A673 (cell line): Measurements from ENCODE around the gene PRLR. TPM values are rescaled to one million over a fixed set of nuclear protein-coding genes. Genes with fewer than 3 reads are reported as not detected.
"Not testable (repeated sequence)": the region's sequence is repeated elsewhere in the genome, so short reads cannot be mapped to it uniquely, and the experiment has no call there.

Source experiments
- BruUV-seq: library from RNA; stranded (reverse); fragments of 400-500 nt; replicated peaks from 2 replicates; lab custom pipeline; 2021; lab: Mats Ljungman, UMichigan
- CTCF ChIA-PET: fragments of 300-600 bp; sonication (Branson Sonifier 250); formaldehyde crosslinking; loops from one replicate; lab custom pipeline; 2022; ENCODE audit warnings: antibody characterized with exemption; lab: Charles Lee
- POLR2A ChIA-PET: fragments of 300-600 bp; sonication (Branson Sonifier 250); formaldehyde crosslinking; loops from one replicate; lab custom pipeline; 2022; ENCODE audit warnings: antibody characterized with exemption; ENCODE audit not compliant: low non-redundant PET; lab: Charles Lee
- DNase-seq: peaks from one replicate; pipeline ENCODE4 v3.0.0-alpha.2; 2015; ENCODE audit warnings: low spot score
- H3K27ac ChIP-seq: fragments of 200-600 bp; sonication (generic); 2 replicates; pipeline ENCODE4 v1.5.1; 2016; ENCODE audit warnings: mixed run types, low read depth, mild to moderate bottlenecking, mixed read lengths, antibody characterized with exemption, low read length; ENCODE audit not compliant: poor library complexity, severe bottlenecking
- H3K27me3 ChIP-seq: fragments of 200-600 bp; sonication (generic); replicated peaks from 2 replicates; pipeline ENCODE4 v1.6.1; 2017; ENCODE audit warnings: mixed run types, low read depth, mild to moderate bottlenecking, mixed read lengths, antibody characterized with exemption, low read length; ENCODE audit not compliant: insufficient read depth, poor library complexity
- H3K36me3 ChIP-seq: fragments of 200-600 bp; sonication (generic); 2 replicates; pipeline ENCODE4 v1.6.1; 2016; ENCODE audit warnings: mixed run types, mild to moderate bottlenecking, mixed read lengths, antibody characterized with exemption, low read length; ENCODE audit not compliant: insufficient read depth, poor library complexity, severe bottlenecking
- H3K4me1 ChIP-seq: fragments of 200-600 bp; sonication (generic); 2 replicates; pipeline ENCODE4 v1.6.1; 2017; ENCODE audit warnings: mixed run types, mild to moderate bottlenecking, mixed read lengths, antibody characterized with exemption, low read length; ENCODE audit not compliant: insufficient read depth, poor library complexity, severe bottlenecking
- H3K4me3 ChIP-seq: fragments of 200-600 bp; sonication (generic); 2 replicates; pipeline ENCODE4 v1.5.1; 2016; ENCODE audit warnings: low read depth, mixed run types, mild to moderate bottlenecking, mixed read lengths, low read length; ENCODE audit not compliant: poor library complexity, severe bottlenecking
- H3K9me3 ChIP-seq: fragments of 200-600 bp; sonication (generic); 2 replicates; pipeline ENCODE4 v1.6.1; 2016; ENCODE audit warnings: mixed run types, low read depth, mild to moderate bottlenecking, mixed read lengths, antibody characterized with exemption, low read length; ENCODE audit not compliant: poor library complexity, severe bottlenecking
- CTCF ChIP-seq: fragments of 300-800, 200-600 bp; sonication (generic); conservative IDR thresholded peaks from 2 replicates; pipeline ENCODE4 v1.5.1; 2017; ENCODE audit warnings: low read depth, mild to moderate bottlenecking, antibody characterized with exemption, low read length, moderate library complexity, mixed read lengths
- EZH2 ChIP-seq: fragments of 200-600 bp; sonication (generic); IDR thresholded peaks from 2 replicates; pipeline ENCODE4 v1.6.1; 2017; ENCODE audit warnings: borderline replicate concordance, low read depth, mild to moderate bottlenecking, mixed read lengths, antibody characterized with exemption, low read length; ENCODE audit not compliant: poor library complexity, severe bottlenecking
- intact Hi-C: fragments of 100-400 bp; cut with micrococcal nuclease; formaldehyde crosslinking; loops from one replicate; pipeline ENCODE4 v1.10.0; 2022; ENCODE audit not compliant: unreplicated experiment
- total RNA-seq: library from RNA; stranded (reverse); gene quantifications from 2 replicates; pipeline ENCODE4 v1.2.3, GENCODE V29; 2021

Gene PRLR
- total RNA-seq, 1 experiment from 2014 or later = not detected

GRCh38 chr5:35192506-35192905 lies 37.8 kb downstream of the PRLR start:
- no TSS peak for BruUV-seq
- CTCF ChIA-PET = no interaction called here
- no peak for DNase-seq
- no peaks in the 10 kb centered on the region for H3K9me3 ChIP-seq
- H3K27ac ChIP-seq = no peak overlapping the region
- H3K4me3 ChIP-seq = no peak overlapping the region
- H3K36me3 ChIP-seq = no peaks in the 10 kb centered on the region
- POLR2A ChIA-PET = no interaction called here
- H3K4me1 ChIP-seq = no peaks in the 10 kb centered on the region
- intact Hi-C loops = no loop called here
- TF ChIP-seq EZH2 (no peak), CTCF (no peak)
- H3K27me3 ChIP-seq = peaks cover 16% of the 10 kb centered on the region

- CTCF ChIA-PET, H3K4me3 ChIP-seq, H3K27ac ChIP-seq, DNase-seq, H3K36me3 ChIP-seq, POLR2A ChIA-PET, H3K4me1 ChIP-seq, H3K9me3 ChIP-seq, BruUV-seq: not testable (repeated sequence)
- peaks cover 16% of the 10 kb centered on the region for H3K27me3 ChIP-seq
- intact Hi-C loops = loop anchor here (10.0 kb wide), 1 partner anchor 715 kb away; no protein-coding TSS in a partner anchor
These were observed 40.5 kb downstream of the PRLR start for GRCh38 chr5:35189801-35190200.

- H3K4me1 ChIP-seq = no peaks in the 10 kb centered on the region
- peaks cover 16% of the 10 kb centered on the region for H3K27me3 ChIP-seq
- no peak for DNase-seq
- H3K36me3 ChIP-seq = no peaks in the 10 kb centered on the region
- no peak overlapping the region for H3K27ac ChIP-seq
- CTCF ChIA-PET = interaction anchor here (0.9 kb wide), 1 partner anchor 737 kb away, joined by 7 read pairs; no protein-coding TSS in a partner anchor
- POLR2A ChIA-PET = no interaction called here
- intact Hi-C loops = loop anchor here (10.0 kb wide), 1 partner anchor 713 kb away; no protein-coding TSS in a partner anchor
- H3K4me3 ChIP-seq = no peak overlapping the region
- BruUV-seq = no TSS peak
- TF ChIP-seq EZH2 (no peak), CTCF (no peak)
- no peaks in the 10 kb centered on the region for H3K9me3 ChIP-seq
These were observed 42.2 kb downstream of the PRLR start for GRCh38 chr5:35188031-35188457.

- H3K4me1 ChIP-seq, BruUV-seq, H3K27ac ChIP-seq, H3K9me3 ChIP-seq, H3K4me3 ChIP-seq, H3K36me3 ChIP-seq, DNase-seq, POLR2A ChIA-PET: not testable (repeated sequence)
- H3K27me3 ChIP-seq = peaks cover 16% of the 10 kb centered on the region
- intact Hi-C loops = loop anchor here (10.0 kb wide), 1 partner anchor 713 kb away; no protein-coding TSS in a partner anchor
- CTCF ChIA-PET = interaction anchor here (0.9 kb wide), 1 partner anchor 738 kb away, joined by 7 read pairs; no protein-coding TSS in a partner anchor
These were observed 42.7 kb downstream of the PRLR start for GRCh38 chr5:35187621-35188020.
